IPS DF 19.7 (cell line): ENCODE measurements around the gene GPATCH1.

Experiments
- DNase-seq: peaks from one replicate; pipeline ENCODE4 v3.0.0-alpha.2; 2013; ENCODE audit warnings: low read depth, low spot score

Gene GPATCH1

GRCh38 chr19:33063356-33063752 lies 17.6 kb upstream of the GPATCH1 start:
- DNase-seq: no peak

GRCh38 chr19:33063753-33064457 lies 17.1 kb upstream of the GPATCH1 start:
- DNase-seq: no peak

DNA sequence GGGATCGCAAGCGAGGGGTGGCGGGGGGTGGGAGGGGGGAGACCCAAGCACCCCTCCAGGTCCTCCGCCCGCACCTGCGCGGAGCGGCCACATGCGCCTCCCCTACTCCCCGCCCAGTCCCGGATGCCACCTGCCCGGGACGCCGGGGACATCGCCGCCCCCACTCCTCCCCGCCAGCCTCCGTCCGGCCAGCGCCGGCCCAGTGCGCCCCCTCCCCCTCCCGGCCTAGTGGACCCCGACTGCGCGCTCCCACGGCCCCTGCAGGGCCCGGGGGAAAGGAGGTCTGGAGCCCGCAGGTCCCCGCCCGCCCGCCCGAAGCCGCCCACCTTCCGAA lies 16.6 kb upstream of the GPATCH1 start:
- DNase-seq: no peak

GRCh38 chr19:33064792-33065550 lies 16.0 kb upstream of the GPATCH1 start, which contains the start of gene RHPN2:
Gene RHPN2, minus strand, starts transcription at chr19:33064888. Its CDS starts 36 bp downstream, at chr19:33064852.
- DNase-seq: no peak

DNA sequence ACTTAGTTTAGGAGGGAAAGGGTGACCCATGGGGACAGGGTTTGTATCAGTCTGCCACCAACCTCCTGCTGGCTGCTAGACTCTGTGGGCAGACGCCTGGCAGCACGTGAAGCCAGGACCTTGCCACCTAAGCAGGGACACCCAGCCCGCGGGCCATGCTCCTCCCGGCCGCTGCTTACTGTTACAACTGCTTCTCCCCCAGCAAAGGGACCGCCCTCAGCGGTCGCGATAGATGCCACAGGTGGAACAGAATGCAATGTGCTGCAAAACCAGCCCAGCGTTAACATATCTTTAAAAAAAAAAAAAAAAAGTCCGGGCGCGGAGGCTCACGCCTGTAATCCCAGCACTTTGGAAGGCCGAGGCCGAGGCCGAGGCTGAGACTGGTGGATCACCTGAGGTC lies 14.4 kb upstream of the GPATCH1 start:
- DNase-seq: no peak

GRCh38 chr19:33067121-33067520 lies 13.9 kb upstream of the GPATCH1 start:
- no peak for DNase-seq

DNA sequence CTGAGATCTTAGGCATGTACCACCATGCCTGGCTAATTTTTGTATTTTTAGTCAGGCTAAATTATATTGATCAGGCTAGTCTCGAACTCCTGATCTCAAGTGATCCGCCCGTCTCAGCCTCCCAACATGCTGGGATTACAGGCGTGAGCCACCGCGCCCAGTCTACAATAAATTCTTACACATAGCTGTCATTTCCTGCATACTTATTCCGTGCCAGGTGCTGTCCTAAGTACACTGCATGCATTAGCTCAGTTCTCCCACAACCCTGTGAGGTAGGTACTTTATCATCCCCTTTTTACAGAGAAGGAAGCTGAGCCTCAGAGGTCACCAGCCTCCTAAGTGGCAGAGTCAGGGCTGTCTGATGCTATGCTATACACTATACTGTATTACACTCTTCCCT lies 9.1 kb upstream of the GPATCH1 start:
- DNase-seq: no peak

GRCh38 chr19:33075519-33075918 lies 5.5 kb upstream of the GPATCH1 start:
- DNase-seq: no peak

GRCh38 chr19:33085570-33086128 lies 4.7 kb downstream of the GPATCH1 start:
- no peak for DNase-seq

DNA sequence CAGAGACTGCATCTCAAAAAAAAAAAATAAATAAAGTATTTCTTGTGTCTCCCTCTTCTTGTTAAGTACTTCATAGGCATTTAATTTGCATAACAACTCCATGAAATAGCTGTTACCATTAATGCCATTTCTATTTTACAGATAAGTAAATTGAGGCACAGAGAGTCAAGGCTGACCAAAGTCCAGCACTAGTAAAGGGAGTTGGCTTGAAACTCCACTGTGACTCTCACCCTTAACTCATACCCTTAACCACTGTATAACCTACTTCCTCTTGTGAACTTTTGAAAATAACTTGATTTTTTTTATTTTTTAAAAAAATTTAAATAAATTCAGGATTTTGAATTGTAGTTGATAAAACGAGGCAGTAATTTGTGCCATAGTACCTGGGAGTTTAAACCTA lies 6.0 kb downstream of the GPATCH1 start:
- DNase-seq: no peak

- no peak for DNase-seq
Observed at GRCh38 chr19:33089010-33089409, 8.0 kb downstream of the GPATCH1 start.

DNA sequence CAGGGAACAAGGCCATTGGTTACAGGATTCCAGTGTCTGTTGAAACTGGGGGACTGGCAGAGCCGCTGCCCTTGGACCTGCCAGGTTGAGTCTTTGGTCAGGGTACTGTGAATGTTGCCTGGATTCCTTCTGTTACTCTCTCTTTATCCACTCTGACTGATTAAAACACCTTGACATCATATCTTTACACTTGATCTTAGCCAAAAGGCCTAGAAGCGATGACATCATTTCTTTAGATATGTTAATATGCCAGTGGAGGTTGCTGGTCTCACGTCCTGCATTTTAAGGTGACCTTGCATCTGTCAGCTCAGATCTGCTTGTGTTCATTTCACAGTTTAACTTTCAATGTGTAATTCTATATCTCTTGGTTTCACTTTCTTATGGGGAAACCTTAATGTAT lies 9.2 kb downstream of the GPATCH1 start:
- DNase-seq: no peak

DNA sequence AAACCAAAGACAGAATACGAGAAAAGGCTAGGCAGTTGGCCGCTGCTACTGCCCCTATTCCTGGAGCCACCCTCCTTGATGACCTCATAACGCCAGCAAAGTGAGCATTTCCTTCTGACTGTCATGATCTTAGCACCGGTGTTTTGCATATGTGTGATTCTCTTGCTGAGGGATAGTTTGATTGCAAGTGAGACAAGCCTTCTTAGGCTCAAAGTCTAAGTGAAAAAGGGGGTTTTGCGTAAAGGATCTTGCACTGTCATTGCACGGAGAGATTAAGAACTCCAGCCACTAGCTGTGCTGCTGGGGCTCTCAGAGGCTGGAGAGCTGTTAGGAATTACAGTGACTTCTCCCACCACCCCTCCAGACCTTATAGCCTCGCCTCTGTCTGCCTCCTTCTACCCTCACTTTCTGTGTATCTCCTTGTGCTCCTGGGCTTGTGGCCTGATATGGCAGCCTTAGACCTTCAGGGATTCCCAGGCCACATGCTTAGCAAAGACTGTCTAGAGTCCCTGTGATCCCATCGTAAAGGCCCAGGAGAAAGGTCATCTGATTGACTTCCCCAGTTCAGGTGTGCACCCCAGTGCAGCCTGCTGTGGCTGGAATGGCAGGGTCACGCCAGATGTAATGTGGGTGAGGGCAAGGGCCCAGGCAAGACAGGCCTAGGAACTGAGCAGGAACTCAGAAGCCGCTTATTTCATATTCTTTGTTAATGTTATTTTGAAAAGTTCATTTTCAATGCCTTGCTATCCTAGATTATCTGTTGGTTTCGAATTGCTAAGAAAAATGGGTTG lies 12.6 kb downstream of the GPATCH1 start:
- no peak for DNase-seq

- DNase-seq: no peak
Observed at GRCh38 chr19:33094436-33095067, 13.6 kb downstream of the GPATCH1 start.

DNA sequence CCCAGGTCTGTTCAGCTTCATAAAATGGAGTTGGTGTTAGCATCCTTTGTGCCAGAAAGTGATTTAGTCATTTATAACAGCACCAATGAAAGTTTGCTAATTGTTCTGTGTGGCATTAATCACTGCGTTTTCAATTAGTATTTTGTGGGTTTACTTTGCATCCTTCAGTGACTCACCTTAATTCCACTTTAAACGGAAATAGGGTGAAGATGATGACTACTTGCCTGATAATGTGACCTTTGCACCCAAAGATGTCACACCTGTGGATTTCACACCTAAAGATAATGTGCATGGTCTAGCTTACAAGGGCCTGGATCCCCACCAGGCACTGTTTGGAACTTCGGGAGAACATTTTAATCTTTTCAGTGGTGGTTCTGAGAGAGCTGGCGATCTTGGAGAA lies 15.0 kb downstream of the GPATCH1 start:
- DNase-seq: no peak

- no peak for DNase-seq
Observed at GRCh38 chr19:33098055-33098534, 17.1 kb downstream of the GPATCH1 start.

- no peak for DNase-seq
Observed at GRCh38 chr19:33100894-33101644, 20.1 kb downstream of the GPATCH1 start.

GRCh38 chr19:33102893-33103292 lies 21.9 kb downstream of the GPATCH1 start:
- DNase-seq: no peak

DNA sequence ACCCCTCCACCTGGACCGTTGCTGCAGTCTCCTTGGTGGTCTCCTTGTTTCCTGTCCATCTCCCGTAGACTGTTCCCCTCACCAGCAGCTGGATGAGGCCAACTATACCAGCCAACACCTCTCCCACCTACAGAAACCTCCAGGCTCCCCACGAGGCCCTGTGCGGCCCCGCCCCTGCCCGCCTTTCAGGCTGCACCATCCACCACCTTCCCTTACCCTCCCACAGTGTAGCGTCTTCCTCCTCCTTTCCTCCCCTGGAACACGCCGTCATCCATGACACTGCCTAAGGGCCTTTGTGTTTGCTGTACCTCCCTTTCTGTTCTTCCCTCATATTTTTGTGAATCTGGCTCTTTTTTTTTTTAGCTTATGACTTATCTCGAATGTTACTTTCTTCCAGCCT lies 27.2 kb downstream of the GPATCH1 start:
- no peak for DNase-seq

DNA sequence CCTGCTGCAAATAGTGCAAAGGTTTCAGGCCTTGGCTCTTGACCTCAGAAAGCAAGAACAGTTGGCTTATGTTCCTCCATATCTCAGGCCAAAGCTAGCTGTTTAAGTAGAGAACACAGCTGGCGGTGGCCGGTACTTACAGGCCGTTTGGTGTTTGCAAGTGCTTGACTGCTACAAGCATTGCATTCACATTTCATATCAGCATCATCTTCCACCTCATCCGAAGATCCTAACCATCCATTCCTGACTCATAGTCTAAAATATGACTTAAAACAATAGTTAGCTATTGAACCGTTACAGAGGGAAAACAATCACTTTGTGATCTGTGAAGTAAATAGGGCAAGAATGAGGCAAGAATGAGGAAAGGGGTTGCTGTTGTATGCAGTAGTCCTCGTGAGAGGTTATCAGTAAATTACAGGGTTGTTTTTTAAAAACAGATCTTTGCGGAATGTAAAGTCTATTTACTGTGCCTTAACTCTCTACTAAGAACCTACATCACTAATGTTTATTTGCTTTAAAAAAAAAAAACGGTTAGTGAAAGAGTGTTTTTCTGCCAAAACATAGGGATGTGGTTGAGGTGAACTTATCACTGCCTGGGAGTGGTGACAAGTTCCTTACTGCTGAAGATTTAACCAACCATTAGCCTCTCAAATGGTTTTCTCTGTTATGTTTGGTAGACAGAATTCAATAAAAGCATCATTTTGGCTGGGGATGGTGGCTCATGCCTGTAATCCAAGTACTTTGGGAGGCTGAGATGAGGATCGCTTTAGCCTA lies 29.3 kb downstream of the GPATCH1 start:
- no peak for DNase-seq
